HepG2 (cell line): ENCODE results near the gene ANGPTL2. TPM values are rescaled to one million over a fixed set of nuclear protein-coding genes. Genes with fewer than 3 reads are reported as not detected.

Experiments used
- ADNP ChIP-seq: sonication (generic); formaldehyde crosslinking; IDR thresholded peaks from 2 replicates; pipeline ENCODE4 v1.4.0; 2020; ENCODE audit warnings: missing genetic modification reagents
- ATF1 ChIP-seq: IDR thresholded peaks from 2 replicates; pipeline ENCODE4 v1.6.1; 2016; ENCODE audit warnings: mild to moderate bottlenecking, control low read depth
- CEBPG ChIP-seq: IDR thresholded peaks from 2 replicates; pipeline ENCODE4 v1.6.1; 2016
- DR1 ChIP-seq: sonication (generic); formaldehyde crosslinking; IDR thresholded peaks from 2 replicates; pipeline ENCODE4 v1.8.0; 2021; ENCODE audit warnings: mild to moderate bottlenecking, missing genetic modification reagents, inconsistent platforms
- ETV5 ChIP-seq: IDR thresholded peaks from 2 replicates; pipeline ENCODE4 v1.6.1; 2018; ENCODE audit warnings: missing biosample characterization, missing genetic modification reagents, inconsistent platforms, borderline replicate concordance
- KDM1A ChIP-seq: IDR thresholded peaks from 2 replicates; pipeline ENCODE4 v1.6.1; 2016; ENCODE audit warnings: missing compliant biosample characterization
- MAFF ChIP-seq: IDR thresholded peaks from 2 replicates; pipeline ENCODE4 v1.6.1; 2011; ENCODE audit warnings: low read depth, low read length, improper control_type of control experiment
- MATR3 ChIP-seq: sonication (generic); formaldehyde crosslinking; IDR thresholded peaks from 2 replicates; pipeline ENCODE4 v1.4.0; 2020; ENCODE audit warnings: missing genetic modification reagents
- MIER3 ChIP-seq: IDR thresholded peaks from 2 replicates; pipeline ENCODE4 v1.6.1; 2016; ENCODE audit warnings: missing compliant biosample characterization, borderline replicate concordance
- NCOR1 ChIP-seq: fragments of 200-600 bp; sonication (generic); IDR thresholded peaks from 2 replicates; pipeline ENCODE4 v1.7.0; 2017; ENCODE audit warnings: antibody characterized with exemption, low read length, borderline replicate concordance
- NFIC ChIP-seq: IDR thresholded peaks from 2 replicates; pipeline ENCODE4 v1.6.1; 2012; ENCODE audit warnings: mild to moderate bottlenecking, low read length, inconsistent platforms
- RXRB ChIP-seq: IDR thresholded peaks from 2 replicates; pipeline ENCODE4 v1.6.1; 2016; ENCODE audit warnings: borderline replicate concordance, missing genetic modification reagents, missing compliant biosample characterization
- SMYD3 ChIP-seq: sonication (generic); formaldehyde crosslinking; IDR thresholded peaks from 2 replicates; pipeline ENCODE4 v1.8.1; 2023; ENCODE audit warnings: mild to moderate bottlenecking, missing genetic modification reagents
- ZFP82 ChIP-seq: sonication (generic); formaldehyde crosslinking; IDR thresholded peaks from 2 replicates; pipeline ENCODE4 v1.5.1; 2020; ENCODE audit warnings: mild to moderate bottlenecking, missing genetic modification reagents, borderline replicate concordance
- ZNF615 ChIP-seq: sonication (generic); formaldehyde crosslinking; IDR thresholded peaks from 2 replicates; pipeline ENCODE4 v1.5.0; 2020; ENCODE audit warnings: mild to moderate bottlenecking, missing genetic modification reagents, borderline replicate concordance
- ZNF644 ChIP-seq: IDR thresholded peaks from 2 replicates; pipeline ENCODE4 v1.6.1; 2016; ENCODE audit warnings: low read depth
- ZNF652 ChIP-seq: IDR thresholded peaks from 2 replicates; pipeline ENCODE4 v1.6.1; 2016; ENCODE audit warnings: low read depth, borderline replicate concordance
- ZNF672 ChIP-seq: sonication (generic); formaldehyde crosslinking; IDR thresholded peaks from 2 replicates; pipeline ENCODE4 v1.8.1; 2022; ENCODE audit warnings: missing genetic modification reagents
- ZNF792 ChIP-seq: IDR thresholded peaks from 2 replicates; pipeline ENCODE4 v1.6.1; 2016
- ZNF878 ChIP-seq: sonication (generic); formaldehyde crosslinking; IDR thresholded peaks from 2 replicates; pipeline ENCODE4 v1.8.1; 2023; ENCODE audit warnings: mild to moderate bottlenecking, missing genetic modification reagents, moderate library complexity
- polyA plus RNA-seq, 8 experiments: library from polyadenylated mRNA; depleted of rRNA in 3 of 8; stranded (reverse) in 7 of 8; unstranded in 1 of 8; fragments of >200 nt; fragmentation: Illumina TruSeq in 4 of 8; extraction: Trizol in 4 of 8; gene quantifications; 2 replicates each; pipeline versions ENCODE4 v1.2.1 to v1.2.3, GENCODE V29; 2011 to 2016; ENCODE audit warnings: low read depth in 4 of 8, missing spikeins in 1 of 8, mixed read lengths in 1 of 8; ENCODE audit not compliant: insufficient read depth in 1 of 8
- total RNA-seq, 5 experiments: library from RNA; depleted of rRNA; stranded (reverse); fragments of >200 nt; fragmentation: Illumina TruSeq; extraction: Trizol; gene quantifications; 2 replicates each; pipeline ENCODE4 v1.2.3, GENCODE V29; 2016; ENCODE audit warnings: low read depth in 1 of 5
- TF ChIP-seq, protein P1 (sequence below): sonication (generic); formaldehyde crosslinking; IDR thresholded peaks from 2 replicates; pipeline ENCODE4 v1.5.0; 2020; ENCODE audit warnings: missing genetic modification reagents
- TF ChIP-seq, protein P2 (sequence below): sonication (generic); formaldehyde crosslinking; IDR thresholded peaks from 2 replicates; pipeline ENCODE4 v1.8.1; 2023; ENCODE audit warnings: mild to moderate bottlenecking, missing genetic modification reagents, borderline replicate concordance
- TF ChIP-seq, protein P3 (sequence below): sonication (generic); formaldehyde crosslinking; IDR thresholded peaks from 2 replicates; pipeline ENCODE4 v1.5.1; 2020; ENCODE audit warnings: mild to moderate bottlenecking, moderate library complexity, missing genetic modification reagents
- TF ChIP-seq, protein P4 (sequence below): IDR thresholded peaks from 2 replicates; pipeline ENCODE4 v1.6.1; 2016; ENCODE audit warnings: mild to moderate bottlenecking, missing biosample characterization, missing genetic modification reagents
- TF ChIP-seq, protein P5 (sequence below): sonication (generic); formaldehyde crosslinking; IDR thresholded peaks from 2 replicates; pipeline ENCODE4 v1.4.0; 2020; ENCODE audit warnings: missing genetic modification reagents

Gene ANGPTL2
- total and polyA plus RNA-seq, 2 of the 13 experiments (the other 11 are each of a cell fraction or from before 2014, with no cell fraction given), result 0.91 to 21.0 TPM

DNA sequence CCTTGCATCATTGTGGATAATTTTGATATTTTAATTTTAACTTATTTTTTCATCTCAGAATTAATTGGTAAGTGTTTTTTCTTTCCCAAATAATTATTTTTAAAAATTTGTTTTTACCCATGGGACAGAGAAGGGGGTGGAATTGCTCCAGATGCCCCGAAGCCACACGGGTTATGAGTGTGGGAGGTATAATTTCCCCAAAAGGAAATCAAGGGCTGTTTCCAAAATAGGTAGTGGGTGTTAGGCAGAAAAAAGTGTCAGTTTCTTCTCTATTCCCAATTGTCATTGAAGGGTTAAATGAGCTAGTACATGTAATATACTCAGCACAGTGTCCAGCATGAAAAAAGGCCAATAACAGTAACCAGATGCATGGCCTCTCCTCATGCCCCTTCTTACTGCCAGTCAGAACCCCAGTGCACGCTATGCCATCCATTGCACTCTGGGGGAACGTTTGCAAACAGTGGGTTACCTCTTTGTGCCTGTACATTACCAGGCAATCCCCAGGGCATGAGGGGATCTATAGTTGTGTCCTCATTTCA, 36.4 kb upstream of the ANGPTL2 start (continued):
- TF ChIP-seq MIER3 (no peak), MATR3 (no peak), KDM1A (no peak), ZNF652 (CRISPR knock-in tag) (peak; percentile 61; the same call in 1 of the 2 replicates), ZFP82 (CRISPR knock-in tag) (peak; percentile 46; the same call in 1 of the 2 replicates), ZNF615 (CRISPR knock-in tag) (peak; percentile 73; the same call in 1 of the 2 replicates), DR1 (CRISPR knock-in tag) (no peak), ZNF792 (CRISPR knock-in tag) (no peak), NFIC (no peak), MAFF (no peak), ETV5 (no peak), SMYD3 (CRISPR knock-in tag) (0 out of 2 replicates have a peak, but pooled peaks have one; percentile 17), ATF1 (CRISPR knock-in tag) (no peak), RXRB (CRISPR knock-in tag) (no peak), ZNF672 (CRISPR knock-in tag) (no peak), NCOR1 (no peak), ZNF878 (CRISPR knock-in tag) (no peak), ZNF644 (CRISPR knock-in tag) (no peak), CEBPG (no peak), ADNP (no peak)
- TF ChIP-seq, protein P1, sequence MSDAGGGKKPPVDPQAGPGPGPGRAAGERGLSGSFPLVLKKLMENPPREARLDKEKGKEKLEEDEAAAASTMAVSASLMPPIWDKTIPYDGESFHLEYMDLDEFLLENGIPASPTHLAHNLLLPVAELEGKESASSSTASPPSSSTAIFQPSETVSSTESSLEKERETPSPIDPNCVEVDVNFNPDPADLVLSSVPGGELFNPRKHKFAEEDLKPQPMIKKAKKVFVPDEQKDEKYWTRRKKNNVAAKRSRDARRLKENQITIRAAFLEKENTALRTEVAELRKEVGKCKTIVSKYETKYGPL (CRISPR knock-in tag), result no peak
- TF ChIP-seq, protein P2, sequence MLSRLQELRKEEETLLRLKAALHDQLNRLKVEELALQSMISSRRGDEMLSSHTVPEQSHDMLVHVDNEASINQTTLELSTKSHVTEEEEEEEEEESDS (CRISPR knock-in tag), result no peak
- TF ChIP-seq, protein P3, sequence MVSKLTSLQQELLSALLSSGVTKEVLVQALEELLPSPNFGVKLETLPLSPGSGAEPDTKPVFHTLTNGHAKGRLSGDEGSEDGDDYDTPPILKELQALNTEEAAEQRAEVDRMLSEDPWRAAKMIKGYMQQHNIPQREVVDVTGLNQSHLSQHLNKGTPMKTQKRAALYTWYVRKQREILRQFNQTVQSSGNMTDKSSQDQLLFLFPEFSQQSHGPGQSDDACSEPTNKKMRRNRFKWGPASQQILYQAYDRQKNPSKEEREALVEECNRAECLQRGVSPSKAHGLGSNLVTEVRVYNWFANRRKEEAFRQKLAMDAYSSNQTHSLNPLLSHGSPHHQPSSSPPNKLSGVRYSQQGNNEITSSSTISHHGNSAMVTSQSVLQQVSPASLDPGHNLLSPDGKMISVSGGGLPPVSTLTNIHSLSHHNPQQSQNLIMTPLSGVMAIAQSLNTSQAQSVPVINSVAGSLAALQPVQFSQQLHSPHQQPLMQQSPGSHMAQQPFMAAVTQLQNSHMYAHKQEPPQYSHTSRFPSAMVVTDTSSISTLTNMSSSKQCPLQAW (CRISPR knock-in tag), result no peak
- TF ChIP-seq, protein P4, sequence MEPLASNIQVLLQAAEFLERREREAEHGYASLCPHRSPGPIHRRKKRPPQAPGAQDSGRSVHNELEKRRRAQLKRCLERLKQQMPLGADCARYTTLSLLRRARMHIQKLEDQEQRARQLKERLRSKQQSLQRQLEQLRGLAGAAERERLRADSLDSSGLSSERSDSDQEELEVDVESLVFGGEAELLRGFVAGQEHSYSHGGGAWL, result no peak
- TF ChIP-seq, protein P5, sequence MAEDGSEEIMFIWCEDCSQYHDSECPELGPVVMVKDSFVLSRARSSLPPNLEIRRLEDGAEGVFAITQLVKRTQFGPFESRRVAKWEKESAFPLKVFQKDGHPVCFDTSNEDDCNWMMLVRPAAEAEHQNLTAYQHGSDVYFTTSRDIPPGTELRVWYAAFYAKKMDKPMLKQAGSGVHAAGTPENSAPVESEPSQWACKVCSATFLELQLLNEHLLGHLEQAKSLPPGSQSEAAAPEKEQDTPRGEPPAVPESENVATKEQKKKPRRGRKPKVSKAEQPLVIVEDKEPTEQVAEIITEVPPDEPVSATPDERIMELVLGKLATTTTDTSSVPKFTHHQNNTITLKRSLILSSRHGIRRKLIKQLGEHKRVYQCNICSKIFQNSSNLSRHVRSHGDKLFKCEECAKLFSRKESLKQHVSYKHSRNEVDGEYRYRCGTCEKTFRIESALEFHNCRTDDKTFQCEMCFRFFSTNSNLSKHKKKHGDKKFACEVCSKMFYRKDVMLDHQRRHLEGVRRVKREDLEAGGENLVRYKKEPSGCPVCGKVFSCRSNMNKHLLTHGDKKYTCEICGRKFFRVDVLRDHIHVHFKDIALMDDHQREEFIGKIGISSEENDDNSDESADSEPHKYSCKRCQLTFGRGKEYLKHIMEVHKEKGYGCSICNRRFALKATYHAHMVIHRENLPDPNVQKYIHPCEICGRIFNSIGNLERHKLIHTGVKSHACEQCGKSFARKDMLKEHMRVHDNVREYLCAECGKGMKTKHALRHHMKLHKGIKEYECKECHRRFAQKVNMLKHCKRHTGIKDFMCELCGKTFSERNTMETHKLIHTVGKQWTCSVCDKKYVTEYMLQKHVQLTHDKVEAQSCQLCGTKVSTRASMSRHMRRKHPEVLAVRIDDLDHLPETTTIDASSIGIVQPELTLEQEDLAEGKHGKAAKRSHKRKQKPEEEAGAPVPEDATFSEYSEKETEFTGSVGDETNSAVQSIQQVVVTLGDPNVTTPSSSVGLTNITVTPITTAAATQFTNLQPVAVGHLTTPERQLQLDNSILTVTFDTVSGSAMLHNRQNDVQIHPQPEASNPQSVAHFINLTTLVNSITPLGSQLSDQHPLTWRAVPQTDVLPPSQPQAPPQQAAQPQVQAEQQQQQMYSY (CRISPR knock-in tag), result no peak
